Activated CD4-positive, alpha-beta T cell treated with anti-CD3 and anti-CD28 coated beads, Interleukin-2, amount 50 U/mL, for 4 hours (primary cell): ENCODE measurements around the gene MBLAC1.
"Not testable (repeated sequence)": the region's sequence is repeated elsewhere in the genome, so short reads cannot be mapped to it uniquely, and the experiment has no call there.

Experiments used
- DNase-seq, 2 experiments: peaks; one replicate each; pipeline ENCODE4 v3.0.0-alpha.2; 2020

Gene MBLAC1

DNA sequence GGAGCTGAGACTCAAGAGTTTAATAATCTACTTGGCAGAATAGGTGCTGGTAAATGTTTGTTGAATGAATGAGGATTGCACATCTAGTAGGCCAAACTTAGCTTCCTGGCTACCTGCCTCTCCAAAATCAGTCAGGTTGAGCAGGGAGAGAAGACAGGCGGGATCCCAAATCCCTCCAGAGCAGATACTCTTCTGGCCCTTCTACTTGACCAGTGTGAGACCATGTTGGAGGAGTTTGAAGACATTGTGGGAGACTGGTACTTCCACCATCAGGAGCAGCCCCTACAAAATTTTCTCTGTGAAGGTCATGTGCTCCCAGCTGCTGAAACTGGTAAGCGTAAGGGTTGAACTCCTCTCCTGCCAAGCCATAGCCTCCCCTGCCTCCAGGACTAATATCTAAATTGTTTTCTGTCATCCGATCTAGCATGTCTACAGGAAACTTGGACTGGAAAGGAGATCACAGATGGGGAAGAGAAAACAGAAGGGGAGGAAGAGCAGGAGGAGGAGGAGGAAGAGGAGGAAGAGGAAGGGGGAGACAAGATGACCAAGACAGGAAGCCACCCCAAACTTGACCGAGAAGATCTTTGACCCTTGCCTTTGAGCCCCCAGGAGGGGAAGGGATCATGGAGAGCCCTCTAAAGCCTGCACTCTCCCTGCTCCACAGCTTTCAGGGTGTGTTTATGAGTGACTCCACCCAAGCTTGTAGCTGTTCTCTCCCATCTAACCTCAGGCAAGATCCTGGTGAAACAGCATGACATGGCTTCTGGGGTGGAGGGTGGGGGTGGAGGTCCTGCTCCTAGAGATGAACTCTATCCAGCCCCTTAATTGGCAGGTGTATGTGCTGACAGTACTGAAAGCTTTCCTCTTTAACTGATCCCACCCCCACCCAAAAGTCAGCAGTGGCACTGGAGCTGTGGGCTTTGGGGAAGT lies 2.2 kb upstream of the MBLAC1 start:
- no peak for DNase-seq

- no peak for DNase-seq
Measured at GRCh38 chr7:100126239-100126930, 382 bp upstream of the MBLAC1 start.

GRCh38 chr7:100127866-100128636 lies 1.3 kb downstream of the MBLAC1 start:
- peak; percentile 3 to 6 for DNase-seq

- no peak for DNase-seq
Measured at GRCh38 chr7:100128637-100128963, 1.8 kb downstream of the MBLAC1 start.

GRCh38 chr7:100130220-100130607 lies 3.4 kb downstream of the MBLAC1 start:
- not testable (repeated sequence) for DNase-seq

DNA sequence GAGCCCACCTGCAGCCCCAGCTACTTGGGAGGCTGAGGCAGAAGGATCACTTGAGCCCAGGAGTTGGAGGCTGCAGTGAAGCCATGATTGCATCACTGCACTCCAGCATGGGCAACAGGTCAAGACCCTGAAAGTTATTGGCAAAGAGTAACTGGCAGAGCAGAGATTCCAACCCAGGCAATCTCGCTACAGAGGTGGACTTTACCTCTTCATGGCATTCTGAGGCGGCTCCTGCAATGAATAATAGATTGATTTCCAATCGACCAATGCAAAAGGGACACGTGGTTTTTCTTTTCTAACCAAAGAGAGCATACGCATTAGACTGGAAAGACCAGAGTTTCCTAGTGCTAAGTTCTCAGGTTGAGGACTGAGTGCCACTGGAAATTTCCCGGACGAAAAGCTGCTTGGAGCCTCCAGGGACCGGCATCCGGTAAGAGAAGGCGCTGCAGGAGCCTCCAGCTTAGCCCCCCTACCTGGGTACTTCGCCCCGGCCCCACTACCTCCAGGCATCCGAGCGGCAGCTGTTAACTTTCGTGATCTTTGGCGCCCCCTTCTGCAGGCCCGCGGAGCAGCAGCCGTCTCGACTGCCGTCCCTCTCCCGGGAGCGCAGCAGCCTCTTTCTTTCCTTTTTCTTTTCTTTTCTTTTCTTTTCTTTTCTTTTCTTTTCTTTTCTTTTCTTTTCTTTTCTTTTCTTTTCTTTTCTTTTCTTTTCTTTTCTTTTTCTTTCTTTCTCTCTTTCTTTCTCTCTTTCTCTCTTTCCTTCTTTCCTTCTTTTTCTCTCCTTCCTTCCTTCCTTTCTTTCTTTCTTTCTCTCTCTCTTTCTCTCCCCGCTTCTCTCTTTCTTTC lies 4.1 kb downstream of the MBLAC1 start:
- DNase-seq = peak; percentile 81 to 88

DNA sequence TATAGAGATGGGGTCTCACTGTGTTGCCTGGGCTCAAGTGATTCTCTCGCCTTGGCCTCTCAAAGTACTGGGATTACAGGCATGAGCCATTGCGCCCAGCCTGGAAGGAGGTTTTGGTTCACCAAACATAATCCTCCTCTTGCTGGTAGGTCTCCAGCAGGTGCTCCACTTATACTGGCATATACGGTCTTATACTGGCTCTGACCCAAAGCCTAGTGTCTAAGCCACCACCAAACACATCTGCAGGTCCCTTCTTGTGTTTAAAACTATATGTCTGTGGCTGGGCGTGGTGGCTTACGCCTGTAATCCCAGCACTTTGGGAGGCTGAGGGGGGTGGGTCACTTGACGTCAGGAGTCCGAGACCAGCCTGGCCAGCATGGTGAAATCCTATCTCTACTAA lies 5.4 kb downstream of the MBLAC1 start:
- no peak for DNase-seq

- peak; percentile 55 to 62 for DNase-seq
Measured at GRCh38 chr7:100132697-100133151, 6.0 kb downstream of the MBLAC1 start.

- no peak for DNase-seq
Measured at GRCh38 chr7:100137851-100138760, 11.3 kb downstream of the MBLAC1 start.

- DNase-seq = no peak
Measured at GRCh38 chr7:100141555-100141949, 14.8 kb downstream of the MBLAC1 start.

DNA sequence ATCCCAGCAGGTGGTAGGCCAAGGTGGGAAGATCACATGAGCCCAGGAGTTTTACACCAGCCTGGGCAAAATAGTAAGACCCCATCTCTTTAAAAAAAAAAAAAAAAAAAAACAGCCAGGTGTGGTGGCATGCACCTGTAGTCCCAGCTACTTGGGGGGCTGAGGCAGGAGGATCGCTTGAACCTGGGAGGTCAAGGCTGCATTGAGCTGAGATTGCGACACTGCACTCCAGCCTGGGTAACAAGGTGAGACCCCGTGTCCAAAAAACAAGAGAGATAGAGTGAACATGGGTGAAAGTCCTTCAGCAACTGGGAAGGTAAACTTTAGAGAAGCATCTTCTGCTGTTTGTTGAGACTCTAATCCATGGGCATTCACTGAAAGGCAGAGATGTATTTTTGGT lies 15.7 kb downstream of the MBLAC1 start:
- no peak for DNase-seq

- not testable (repeated sequence) for DNase-seq
Measured at GRCh38 chr7:100146350-100146749, 19.6 kb downstream of the MBLAC1 start.

DNA sequence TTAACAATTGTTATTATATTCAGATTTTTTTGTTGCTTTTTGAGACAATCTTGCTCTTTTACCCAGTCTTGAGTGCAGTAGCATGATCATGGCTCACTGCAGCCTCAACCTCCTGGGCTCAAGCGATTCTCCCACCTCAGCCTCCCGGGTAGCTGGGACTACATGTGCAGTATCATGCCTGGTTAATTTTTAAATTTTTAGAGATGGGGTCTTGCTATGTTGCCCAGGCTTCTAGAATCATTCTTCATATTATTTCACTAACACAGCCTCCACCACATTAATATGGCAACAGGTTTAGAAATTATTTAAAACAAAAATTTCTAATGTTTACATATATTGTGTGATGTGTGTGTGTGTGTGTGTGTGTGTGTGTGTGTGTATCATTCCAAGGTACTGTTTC lies 20.5 kb downstream of the MBLAC1 start:
- DNase-seq = no peak

DNA sequence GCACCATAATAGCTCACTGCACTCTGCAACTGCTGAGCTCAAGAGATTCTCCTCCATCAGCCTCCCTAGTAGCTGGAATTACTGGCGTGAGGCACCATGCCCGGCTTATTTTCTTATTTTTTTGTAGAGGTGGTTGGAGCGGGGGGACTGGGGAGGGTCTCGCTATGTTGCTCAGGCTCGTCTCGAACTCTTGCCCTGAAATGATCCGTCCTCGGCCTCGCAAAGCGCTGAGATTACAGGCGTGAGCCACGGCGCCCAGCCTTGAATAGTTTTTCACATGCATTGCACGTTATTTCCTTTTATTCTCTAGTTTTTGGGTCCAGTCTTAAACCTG lies 21.4 kb downstream of the MBLAC1 start:
- no peak for DNase-seq

GRCh38 chr7:100148559-100149328 lies 22.0 kb downstream of the MBLAC1 start, which contains the start of gene LAMTOR4:
TSS of gene LAMTOR4 (plus strand) at chr7:100148918. CDS start at chr7:100148973, 55 bp downstream.
- peak; percentile 97 to 98 for DNase-seq

GRCh38 chr7:100152404-100152803 lies 25.6 kb downstream of the MBLAC1 start:
- no peak for DNase-seq

- no peak for DNase-seq
Measured at GRCh38 chr7:100152937-100153666, 26.3 kb downstream of the MBLAC1 start.

DNA sequence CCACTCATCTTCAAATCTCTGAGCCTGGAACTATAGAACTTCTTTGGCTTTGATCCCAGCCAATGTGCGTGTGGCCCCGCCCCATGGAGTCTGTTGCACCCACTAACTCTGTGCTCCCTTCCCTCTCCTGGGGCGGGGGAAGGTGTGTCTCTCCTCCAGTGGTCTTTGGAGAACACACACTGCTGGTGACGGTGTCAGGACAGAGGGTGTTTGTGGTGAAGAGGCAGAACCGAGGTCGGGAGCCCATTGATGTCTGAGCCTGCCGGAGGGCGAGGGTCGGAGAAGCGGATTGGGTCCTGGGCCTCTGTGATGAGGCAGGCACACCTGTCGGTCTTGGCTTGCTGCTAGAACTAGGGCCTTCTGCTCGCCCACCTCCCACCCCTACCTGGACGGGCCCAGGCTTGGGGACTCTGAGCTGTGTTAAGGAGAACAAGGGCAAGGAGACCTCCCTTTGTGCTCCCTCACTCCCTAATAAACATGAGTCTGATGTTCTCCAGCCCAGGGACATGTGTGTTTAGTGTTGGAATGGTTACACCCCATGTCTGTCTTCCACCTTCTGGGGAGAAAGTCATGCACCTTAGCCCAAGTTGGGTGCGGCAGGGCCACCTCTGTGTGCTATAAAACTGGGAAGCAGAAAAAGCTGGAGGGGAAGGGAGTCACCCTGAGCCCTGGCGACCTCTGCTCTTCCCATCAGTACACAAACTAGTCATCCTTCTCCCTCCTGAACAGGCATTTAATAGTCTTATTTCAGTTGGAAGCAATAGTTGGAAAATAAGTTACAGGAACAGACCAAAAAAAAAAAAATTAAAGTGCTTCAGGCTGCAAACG lies 27.2 kb downstream of the MBLAC1 start:
- no peak for DNase-seq
